GM19043 (cell line): ENCODE measurements around the gene NOTCH2.
A peak's percentile ranks its signal among the peaks of the same experiment; 100 is the strongest.
"Not testable (repeated sequence)": the region's sequence is repeated elsewhere in the genome, so short reads cannot be mapped to it uniquely, and the experiment has no call there.

ENCODE experiments used
- ATAC-seq: cut with Tn5 transposase; IDR thresholded peaks from one replicate; pipeline ENCODE4 v1.9.1; 2021; ENCODE audit warnings: low read depth; ENCODE audit not compliant: unreplicated experiment

NOTCH2 gene

DNA sequence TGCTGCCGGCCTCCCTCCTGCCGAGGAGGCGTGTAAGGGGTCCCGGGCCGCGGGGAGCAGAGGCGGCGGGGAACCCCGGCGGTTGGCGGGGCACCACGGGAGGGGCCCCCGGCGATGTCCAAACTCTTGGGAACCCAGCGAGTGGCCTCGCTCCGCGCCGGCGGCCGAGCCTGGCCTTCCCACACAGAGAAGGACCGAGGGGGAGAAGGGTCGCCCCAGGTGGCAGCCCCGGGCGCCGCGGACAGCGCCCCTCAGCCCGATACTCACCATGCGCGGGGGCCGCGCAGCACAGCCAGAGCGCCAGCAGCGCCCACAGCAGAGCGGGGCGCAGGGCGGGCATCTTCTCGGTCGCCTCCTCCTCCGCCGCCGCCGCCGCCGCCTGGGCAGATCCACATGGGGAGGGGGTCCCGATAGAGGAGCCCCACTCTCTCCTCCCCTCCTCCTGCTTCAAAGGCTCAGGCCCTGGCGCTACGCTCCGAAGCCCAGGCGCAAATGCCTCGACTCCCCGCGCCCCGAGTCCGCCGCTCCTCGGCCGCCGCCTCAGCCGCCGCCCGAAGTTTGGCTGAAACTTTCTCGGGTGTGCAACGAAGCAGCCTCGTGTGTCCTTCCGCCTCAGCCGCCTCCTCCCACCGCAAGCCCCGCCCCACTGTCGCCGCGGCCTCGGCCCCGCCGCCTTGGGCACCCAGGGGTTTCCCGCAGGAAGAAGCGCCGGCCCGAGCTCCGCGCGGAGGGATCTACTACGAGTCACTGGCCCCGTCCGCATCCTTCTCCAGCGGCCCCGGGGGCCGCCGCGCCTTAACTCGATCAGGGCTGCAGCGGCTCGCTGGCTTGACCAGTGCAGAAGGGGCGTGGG is at the start of gene NOTCH2:
Gene NOTCH2 (minus strand): TSS at position 596 of the 853 bp plus-strand sequence. CDS start 256 bp downstream, at position 340.
- ATAC-seq: not testable (repeated sequence)

- ATAC-seq: peak; percentile 38
These were observed 48.1 kb upstream of the NOTCH2 start for GRCh38 chr1:120117371-120118177.

DNA sequence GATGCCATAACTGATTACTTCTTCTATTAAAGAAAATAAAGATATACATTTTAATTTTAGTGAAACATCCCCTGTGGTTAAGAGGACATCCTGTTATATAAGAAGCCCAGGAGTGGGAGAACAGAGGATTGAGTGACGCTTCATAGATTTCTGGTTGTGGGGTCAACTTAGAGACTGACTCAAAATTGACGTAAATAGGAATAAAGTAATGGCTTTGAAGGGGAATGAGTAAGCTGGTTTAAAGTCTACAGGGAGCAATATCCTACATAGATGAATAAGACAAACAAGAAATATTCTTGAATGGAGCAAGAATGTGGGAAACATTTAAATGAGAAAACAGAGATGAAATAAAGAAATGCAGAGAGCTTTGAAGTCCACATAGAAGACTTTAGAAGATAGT is 46.6 kb upstream of the NOTCH2 start:
- not testable (repeated sequence) for ATAC-seq

- ATAC-seq: not testable (repeated sequence)
These were observed 43.7 kb upstream of the NOTCH2 start for GRCh38 chr1:120113134-120113533.

DNA sequence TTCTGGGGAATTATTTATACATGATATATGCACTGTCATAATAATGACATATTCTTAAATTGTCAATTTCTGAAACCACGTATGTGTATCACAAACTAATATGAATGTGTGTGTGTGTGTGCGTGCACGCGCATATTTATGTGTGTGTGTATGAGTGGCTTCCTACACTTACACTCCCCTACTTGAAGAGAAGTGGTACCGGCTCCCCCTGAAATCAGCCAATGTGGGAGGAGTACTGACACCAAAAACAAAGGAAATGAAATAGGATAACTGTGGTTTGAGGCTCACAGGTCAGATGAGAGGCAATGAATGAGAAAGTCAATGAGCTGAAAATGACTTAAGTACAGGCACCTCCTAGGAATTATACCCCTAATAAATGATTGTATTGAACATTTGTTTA is 42.8 kb upstream of the NOTCH2 start:
- not testable (repeated sequence) for ATAC-seq

DNA sequence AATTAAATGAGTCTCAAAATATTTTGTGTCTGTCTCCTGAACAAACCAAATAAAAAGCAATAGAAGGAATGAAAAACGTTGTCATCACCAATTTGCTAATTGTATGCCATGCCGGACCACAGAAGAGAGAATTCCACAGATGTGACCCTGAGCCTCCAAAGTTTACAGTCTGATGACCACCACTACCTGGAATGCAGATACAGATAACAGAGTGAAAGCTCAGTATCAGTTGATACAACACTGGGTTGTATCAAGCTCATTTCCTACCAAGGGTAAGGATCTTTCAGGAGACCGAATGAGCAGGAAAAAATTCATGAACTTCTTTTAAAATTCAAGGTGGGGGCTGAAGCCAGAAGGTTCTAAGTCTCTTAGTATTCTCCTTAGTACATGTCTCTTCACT is 42.3 kb upstream of the NOTCH2 start:
- ATAC-seq: not testable (repeated sequence)

DNA sequence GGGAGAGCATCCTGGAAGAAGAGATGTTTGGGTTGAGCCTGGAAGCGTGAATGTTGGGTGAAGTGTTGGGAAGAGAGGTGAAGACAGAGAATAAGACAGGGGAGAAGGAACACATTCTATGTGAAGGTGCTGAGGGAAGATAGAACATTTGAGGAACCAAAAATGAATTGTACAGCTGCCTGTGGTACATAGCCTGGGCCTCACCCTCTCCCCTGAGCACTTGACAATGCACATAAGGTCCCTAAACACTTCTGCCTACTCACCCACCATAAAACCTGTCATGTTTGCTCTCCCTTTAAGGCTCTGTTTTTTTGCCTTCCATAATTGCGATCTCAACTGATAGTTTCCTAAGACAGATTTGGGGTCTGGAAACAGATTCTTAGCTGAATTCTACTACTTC is 41.5 kb upstream of the NOTCH2 start:
- not testable (repeated sequence) for ATAC-seq

GRCh38 chr1:120109656-120110055 is 40.2 kb upstream of the NOTCH2 start:
- not testable (repeated sequence) for ATAC-seq

DNA sequence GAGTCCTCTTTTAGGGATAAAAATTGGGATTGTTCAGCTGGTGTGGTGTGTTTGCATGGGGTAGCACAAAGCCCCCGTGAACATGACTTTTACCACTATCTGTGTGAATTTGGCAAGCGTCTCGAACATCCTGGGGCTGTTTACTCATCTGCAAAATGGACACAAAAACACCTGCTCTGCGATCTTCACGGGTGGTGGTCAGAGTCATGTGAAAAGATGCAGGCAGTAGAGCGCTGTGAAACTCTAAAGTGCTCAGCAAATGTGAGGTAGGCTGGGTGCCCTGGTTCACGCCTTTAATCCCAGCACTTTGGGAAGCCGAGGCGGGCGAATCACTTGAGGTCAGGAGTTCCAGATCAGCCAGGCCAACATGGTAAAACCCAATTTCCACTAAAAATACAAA is 39.7 kb upstream of the NOTCH2 start:
- not testable (repeated sequence) for ATAC-seq

- not testable (repeated sequence) for ATAC-seq
These were observed 35.8 kb upstream of the NOTCH2 start for GRCh38 chr1:120105288-120105687.

GRCh38 chr1:120103768-120104167 is 34.3 kb upstream of the NOTCH2 start:
- not testable (repeated sequence) for ATAC-seq

DNA sequence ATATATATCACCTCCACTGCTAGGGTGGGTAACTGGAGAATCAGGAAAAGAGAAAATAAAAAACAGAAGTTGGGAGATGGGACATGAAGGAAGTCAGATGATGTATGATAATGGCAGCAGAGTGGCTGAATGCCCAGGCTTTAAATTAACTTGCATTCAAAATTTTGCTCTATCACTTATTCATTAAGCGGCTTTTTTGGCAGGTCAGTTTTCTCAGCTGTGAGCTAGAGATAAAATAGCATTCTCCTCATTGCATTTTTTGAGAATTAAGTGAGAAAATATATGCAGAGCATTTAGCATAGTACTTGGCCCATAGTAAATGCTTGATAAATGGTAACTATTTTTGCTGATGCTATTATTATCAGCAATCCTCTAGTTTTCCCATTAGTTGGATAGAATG is 32.1 kb upstream of the NOTCH2 start:
- ATAC-seq: not testable (repeated sequence)

- not testable (repeated sequence) for ATAC-seq
These were observed 31.1 kb upstream of the NOTCH2 start for GRCh38 chr1:120100590-120100989.

DNA sequence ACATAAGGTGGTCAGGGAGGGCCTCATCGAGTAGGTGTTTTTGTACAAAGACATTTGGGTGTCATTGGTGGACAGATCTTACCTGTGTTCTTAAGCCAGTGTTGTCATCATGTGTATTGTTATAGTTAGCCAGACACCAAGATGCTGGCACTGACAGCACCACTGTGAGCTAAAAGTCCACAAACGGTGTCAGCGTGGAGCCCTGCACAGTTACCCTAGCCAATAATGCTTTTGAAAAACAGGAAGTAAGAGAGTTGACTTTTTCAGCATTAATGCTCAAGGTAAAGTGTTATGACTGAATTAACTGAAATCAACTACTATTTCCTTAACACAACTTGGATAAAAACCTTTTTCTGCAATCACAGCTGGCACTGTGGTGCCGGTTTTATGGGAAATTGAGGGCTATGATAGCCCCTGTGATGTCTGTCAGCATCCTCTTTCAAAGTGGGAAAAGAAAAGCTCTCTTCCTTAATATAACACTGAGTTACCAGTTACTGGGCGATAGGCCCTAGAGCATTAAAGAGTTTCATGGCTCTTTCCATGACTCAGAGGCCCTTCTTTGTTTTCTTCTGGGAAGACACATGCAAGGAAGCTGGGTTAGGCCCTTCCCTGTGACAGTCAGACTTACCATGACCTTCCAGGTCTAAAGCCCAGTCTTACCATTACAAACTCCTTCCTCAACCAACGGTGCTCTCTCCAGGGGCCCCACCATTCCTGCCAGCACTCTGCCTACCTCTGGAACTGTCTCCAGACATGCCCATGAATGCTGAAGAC is 29.7 kb upstream of the NOTCH2 start:
- ATAC-seq: not testable (repeated sequence)

GRCh38 chr1:120096981-120097545 is 27.6 kb upstream of the NOTCH2 start:
- ATAC-seq: not testable (repeated sequence)

- not testable (repeated sequence) for ATAC-seq
These were observed 24.2 kb upstream of the NOTCH2 start for GRCh38 chr1:120093548-120094181.

DNA sequence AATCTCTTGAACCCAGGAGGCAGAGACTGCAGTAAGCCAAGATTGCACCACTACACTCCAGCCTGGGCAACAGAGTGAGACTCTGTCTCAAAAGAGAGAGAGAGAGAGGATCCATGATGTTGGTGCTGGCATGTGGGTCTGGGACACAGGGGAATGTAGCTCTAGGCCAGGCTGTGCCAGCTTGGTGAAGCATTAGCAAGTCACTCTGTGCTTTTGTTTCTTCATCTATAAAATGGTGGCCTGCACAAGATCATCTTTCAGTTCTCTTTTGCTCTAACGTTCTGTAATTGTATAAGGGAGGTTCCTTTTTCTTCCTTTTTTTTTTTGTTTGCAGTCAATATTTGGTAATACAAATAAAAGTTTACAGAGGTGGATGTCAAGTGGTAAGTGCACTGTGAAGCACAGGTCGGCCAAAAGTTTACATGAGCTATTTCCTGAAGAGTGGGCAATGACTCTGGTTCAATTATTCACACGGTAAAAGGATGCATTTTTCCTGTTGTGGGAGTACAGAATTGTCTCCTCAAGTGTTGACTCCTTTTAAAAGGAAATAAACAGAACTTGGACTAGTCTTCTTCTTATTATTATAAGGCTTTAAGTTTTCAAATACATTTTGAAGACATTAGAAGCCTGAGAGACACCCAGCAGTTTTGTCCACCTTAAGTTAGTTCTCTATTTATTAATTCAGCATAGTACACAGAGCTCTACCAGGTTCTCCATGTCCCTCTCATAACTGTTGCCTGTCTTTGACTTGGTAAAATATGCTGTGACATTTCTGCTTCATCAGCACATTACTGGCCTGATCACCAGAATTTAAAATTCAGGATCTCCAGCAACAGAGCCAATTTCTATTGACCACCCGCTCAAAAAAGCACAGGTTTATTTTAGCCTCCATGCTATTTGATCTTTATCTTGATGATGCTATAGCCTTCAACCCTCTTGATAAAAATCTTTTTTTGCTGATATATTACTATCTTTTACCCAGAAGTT is 23.1 kb upstream of the NOTCH2 start:
- ATAC-seq: not testable (repeated sequence)

DNA sequence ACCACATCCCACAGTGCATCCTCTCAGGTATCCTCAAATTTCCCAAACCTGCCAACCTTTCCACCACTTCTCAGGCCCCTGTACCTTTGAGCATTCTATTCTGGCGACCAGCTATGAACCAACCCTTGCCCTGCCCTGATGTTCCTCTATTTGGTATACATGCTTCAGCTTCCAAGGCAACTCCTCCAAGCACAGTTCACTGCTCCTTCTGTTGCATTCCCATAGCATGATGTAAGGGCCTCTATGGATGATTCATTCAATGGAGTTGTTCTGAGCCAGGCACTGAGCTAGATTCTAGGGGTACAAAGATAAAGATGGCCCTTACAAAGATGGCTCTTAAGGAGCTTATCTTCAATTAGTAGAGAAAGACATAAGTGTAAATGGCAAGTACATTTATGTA is 21.4 kb upstream of the NOTCH2 start:
- not testable (repeated sequence) for ATAC-seq

- ATAC-seq: not testable (repeated sequence)
These were observed 18.5 kb upstream of the NOTCH2 start for GRCh38 chr1:120087959-120088358.
